ENCODE results near the gene BAIAP2L2. TPM values are rescaled to one million over a fixed set of nuclear protein-coding genes. Genes with fewer than 3 reads are reported as not detected.

The BAIAP2L2 gene
- total and polyA plus RNA-seq, 2 of the 4 experiments (the other 2 are of a cell fraction): 0.18 to 0.46 TPM

- 74% methylated on average over 3 of the region's 9 CpGs; no CpG with 5 or more reads in 1 of the 2 experiments for WGBS, 2 experiments (ENCODE audit: extremely low coverage in 2 of 2, insufficient read length in 1 of 2)
- H3K36me3 ChIP-seq (ENCODE audit: control insufficient read depth, insufficient read depth, low read length): no peaks in the 10 kb centered on the region
- DNase-seq (no peak), ATAC-seq (ENCODE audit: low read depth) (no peak)
- H3K9me3 ChIP-seq (ENCODE audit: control insufficient read depth, insufficient read depth, low read length): no peaks in the 10 kb centered on the region
- H4K20me1 ChIP-seq (ENCODE audit: insufficient read depth, low read length): no peaks in the 10 kb centered on the region
- peaks cover 8% of the 10 kb centered on the region for H3K9me1 ChIP-seq (ENCODE audit: insufficient read depth, low read length)
- H4K8ac ChIP-seq (ENCODE audit: low read depth in 2 of 2, low read length in 2 of 2): no peak overlapping the region; a peak in 1 of 4 replicates
- no peak overlapping the region for H2BK120ac ChIP-seq (ENCODE audit: low read depth, low read length)
- no peak overlapping the region for H3K27ac ChIP-seq (ENCODE audit: insufficient read depth, low read length)
- H2AK9ac ChIP-seq (replicated peaks; ENCODE audit: low read depth, low read length, poor library complexity): no peak overlapping the region
- no peak overlapping the region for H3K18ac ChIP-seq (ENCODE audit: low read depth, low read length)
- no peak overlapping the region for H3K4me3 ChIP-seq (ENCODE audit: insufficient read depth, low read depth, low read length)
- no peak overlapping the region; the same call in 1 of the 2 replicates for H4K5ac ChIP-seq (ENCODE audit: low read depth, low read length)
- ChIA-PET POLR2A (ENCODE audit: unreplicated experiment) (no interaction called here), CTCF (no interaction called here)
- TF ChIP-seq RFX5 (IDR thresholded peaks at IDR 0.05; ENCODE audit: low read depth, low read length) (no peak), POLR2A (IDR thresholded peaks at IDR 0.05; ENCODE audit: low read depth, low read length) (no peak), NFE2L2 (IDR thresholded peaks at IDR 0.05; ENCODE audit: low read depth, low read length) (no peak), RCOR1 (IDR thresholded peaks at IDR 0.05; ENCODE audit: insufficient replicate concordance, low read length) (no peak)
- no peak overlapping the region for H3K56ac ChIP-seq (ENCODE audit: extremely low read depth, insufficient read depth, low read length)
- H2BK15ac ChIP-seq (ENCODE audit: low read depth, low read length): peak overlapping the region; percentile 98; the same call in 1 of the 3 replicates
- no TSS peak for BruUV-seq (replicated peaks)
- peak overlapping the region; percentile 99; the same call in 1 of the 2 replicates for H4K91ac ChIP-seq (ENCODE audit: insufficient read depth, low read depth, low read length)
- peak overlapping the region; percentile 97 for H2AK5ac ChIP-seq (ENCODE audit: low read depth, low read length)
- peaks cover 23% of the 10 kb centered on the region for H3K4me1 ChIP-seq (ENCODE audit: control insufficient read depth, insufficient read depth, low read length)
- peak overlapping the region; percentile 92; the same call in 1 of the 2 replicates for H2BK20ac ChIP-seq (ENCODE audit: low read depth, low read length)
- no peak overlapping the region for H2AFZ ChIP-seq (replicated peaks; ENCODE audit: low read length, poor library complexity)
- H3K27me3 ChIP-seq (ENCODE audit: control insufficient read depth, insufficient read depth, low read length): 0 out of 2 replicates have a peak, but pooled peaks cover under 1% of the 10 kb centered on the region
- no peak overlapping the region for H3K4me2 ChIP-seq (ENCODE audit: low read depth, low read length)
- intact Hi-C loops (cut with micrococcal nuclease): no loop called here
- peak overlapping the region; percentile 100; the same call in 1 of the 2 replicates for H3K4ac ChIP-seq (ENCODE audit: low read depth, low read length)
- no peaks in the 10 kb centered on the region; a peak in 1 of 4 replicates for H3K79me1 ChIP-seq (ENCODE audit: low read depth in 1 of 2, low read length in 2 of 2)
- H3K14ac ChIP-seq (replicated peaks; ENCODE audit: low read depth, low read length): no peak overlapping the region
- no peak overlapping the region for H2BK5ac ChIP-seq (ENCODE audit: low read depth, low read length, poor library complexity, severe bottlenecking)
- dilution Hi-C loops (cut with HindIII; ENCODE audit: low sequenced_read_pairs, unreplicated experiment): no loop called here
- H3K9ac ChIP-seq (ENCODE audit: low read depth, low read length): no peak overlapping the region
- in situ Hi-C loops (cut with MboI; ENCODE audit: low sequenced_read_pairs): no loop called here
- H3K23ac ChIP-seq (ENCODE audit: low read depth, low read length): no peak overlapping the region
These were observed 75.0 kb downstream of the BAIAP2L2 start for GRCh38 chr22:38035530-38035885.

Other genes with a start within 250 kb of the BAIAP2L2 start
- gene MICALL1, start 204.4 kb downstream of the BAIAP2L2 start, total RNA-seq (2012; rRNA removed): 12.2 and 12.4 TPM in 2 replicates
- 22.3 and 25.3 TPM in 2 replicates for gene MICALL1, start 204.4 kb downstream of the BAIAP2L2 start, polyA plus RNA-seq (2012; rRNA removed)
- gene C22orf23, start 157.1 kb downstream of the BAIAP2L2 start, total RNA-seq (2012; rRNA removed): 0.28 and 0.54 TPM in 2 replicates
- 0.39 and 0.50 TPM in 2 replicates for gene C22orf23, start 157.1 kb downstream of the BAIAP2L2 start, polyA plus RNA-seq (2012; rRNA removed)
- gene POLR2F, start 157.0 kb downstream of the BAIAP2L2 start, total RNA-seq (2012; rRNA removed): 26.0 and 68.6 TPM in 2 replicates
- 147 and 180 TPM in 2 replicates for gene POLR2F, start 157.0 kb downstream of the BAIAP2L2 start, polyA plus RNA-seq (2012; rRNA removed)
- gene SOX10, start 126.1 kb downstream of the BAIAP2L2 start, total RNA-seq (2012; rRNA removed): not detected in 2 replicates
- gene SOX10, start 126.1 kb downstream of the BAIAP2L2 start, polyA plus RNA-seq (2012; rRNA removed): not detected in 2 replicates
- gene PICK1, start 53.3 kb downstream of the BAIAP2L2 start, total RNA-seq (2012; rRNA removed): 14.4 and 16.5 TPM in 2 replicates
- gene PICK1, start 53.3 kb downstream of the BAIAP2L2 start, polyA plus RNA-seq (2012; rRNA removed): 21.0 and 22.1 TPM in 2 replicates
- not detected in 2 replicates for gene SLC16A8, start 26.5 kb downstream of the BAIAP2L2 start, total RNA-seq (2012; rRNA removed)
- gene SLC16A8, start 26.5 kb downstream of the BAIAP2L2 start, polyA plus RNA-seq (2012; rRNA removed): not detected in 2 replicates
- gene PLA2G6, start 71.1 kb upstream of the BAIAP2L2 start, total RNA-seq (2012; rRNA removed): 3.9 and 6.1 TPM in 2 replicates
- 10.3 TPM in 2 replicates for gene PLA2G6, start 71.1 kb upstream of the BAIAP2L2 start, polyA plus RNA-seq (2012; rRNA removed)
- gene MAFF, start 91.3 kb upstream of the BAIAP2L2 start, total RNA-seq (2012; rRNA removed): 18.3 and 24.2 TPM in 2 replicates
- 25.9 and 29.5 TPM in 2 replicates for gene MAFF, start 91.3 kb upstream of the BAIAP2L2 start, polyA plus RNA-seq (2012; rRNA removed)
- gene TMEM184B, start 162.3 kb upstream of the BAIAP2L2 start, total RNA-seq (2012; rRNA removed): 9.1 and 9.2 TPM in 2 replicates
- gene TMEM184B, start 162.3 kb upstream of the BAIAP2L2 start, polyA plus RNA-seq (2012; rRNA removed): 81.1 and 87.5 TPM in 2 replicates
- gene CSNK1E, start 206.7 kb upstream of the BAIAP2L2 start, total RNA-seq (2012; rRNA removed): 114 and 116 TPM in 2 replicates
- 270 and 276 TPM in 2 replicates for gene CSNK1E, start 206.7 kb upstream of the BAIAP2L2 start, polyA plus RNA-seq (2012; rRNA removed)

All from IMR-90 (cell line).